Activated T-cell treated with anti-CD3 and anti-CD28 coated beads for 24 hours (primary cell): ENCODE data around the gene FOXA2.
"Not testable (repeated sequence)": the region's sequence is repeated elsewhere in the genome, so short reads cannot be mapped to it uniquely, and the experiment has no call there.

Source experiments
- DNase-seq: peaks from one replicate; pipeline ENCODE4 v3.0.0-alpha.2; 2020; ENCODE audit warnings: low read depth

FOXA2 gene

GRCh38 chr20:22567944-22568871 is 16.2 kb downstream of the FOXA2 start:
- DNase-seq: no peak

GRCh38 chr20:22566876-22567658 is 17.3 kb downstream of the FOXA2 start:
- DNase-seq: no peak

GRCh38 chr20:22563062-22563965 is 21.1 kb downstream of the FOXA2 start:
- no peak for DNase-seq

GRCh38 chr20:22562620-22563019 is 21.8 kb downstream of the FOXA2 start:
- DNase-seq: no peak

GRCh38 chr20:22561965-22562577 is 22.3 kb downstream of the FOXA2 start:
- DNase-seq: no peak

- no peak for DNase-seq
These were observed 23.6 kb downstream of the FOXA2 start for GRCh38 chr20:22560817-22561216.

GRCh38 chr20:22559711-22560318 is 24.6 kb downstream of the FOXA2 start:
- DNase-seq: no peak

- no peak for DNase-seq
These were observed 26.7 kb downstream of the FOXA2 start for GRCh38 chr20:22557403-22558276.

- no peak for DNase-seq
These were observed 27.8 kb downstream of the FOXA2 start for GRCh38 chr20:22556565-22557056.

GRCh38 chr20:22555791-22556564 is 28.4 kb downstream of the FOXA2 start:
- DNase-seq: no peak

- DNase-seq: no peak
These were observed 30.0 kb downstream of the FOXA2 start for GRCh38 chr20:22554391-22554790.

GRCh38 chr20:22550514-22550913 is 33.9 kb downstream of the FOXA2 start:
- not testable (repeated sequence) for DNase-seq

GRCh38 chr20:22548040-22548439 is 36.3 kb downstream of the FOXA2 start:
- no peak for DNase-seq

GRCh38 chr20:22546344-22546743 is 38.0 kb downstream of the FOXA2 start:
- DNase-seq: no peak

- no peak for DNase-seq
These were observed 39.3 kb downstream of the FOXA2 start for GRCh38 chr20:22545045-22545444.

GRCh38 chr20:22544462-22544861 is 39.9 kb downstream of the FOXA2 start:
- DNase-seq: no peak

GRCh38 chr20:22542427-22542826 is 41.9 kb downstream of the FOXA2 start:
- DNase-seq: no peak

- no peak for DNase-seq
These were observed 43.5 kb downstream of the FOXA2 start for GRCh38 chr20:22540832-22541231.
